Measurements from ENCODE around the gene CALCB.

DNA sequence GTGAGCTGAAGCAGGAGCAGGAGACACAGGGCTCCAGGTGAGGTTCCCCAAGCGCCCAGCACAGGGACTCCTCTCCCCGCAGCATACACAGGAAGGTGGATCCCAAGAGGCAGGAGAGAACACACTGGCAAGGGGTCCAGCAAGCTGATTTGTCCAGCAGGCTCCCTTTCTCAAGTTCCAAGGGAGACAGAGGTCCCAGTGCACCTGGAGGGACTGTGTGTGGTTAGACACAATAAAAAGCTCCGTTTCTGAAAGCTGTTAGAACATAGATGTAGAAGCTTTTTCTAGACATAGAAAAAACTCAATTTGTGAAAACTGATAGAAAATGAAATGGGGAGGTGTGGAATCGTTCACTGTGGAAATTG lies 1.8 kb downstream of the CALCB start:
- TF ChIP-seq, protein P1, sequence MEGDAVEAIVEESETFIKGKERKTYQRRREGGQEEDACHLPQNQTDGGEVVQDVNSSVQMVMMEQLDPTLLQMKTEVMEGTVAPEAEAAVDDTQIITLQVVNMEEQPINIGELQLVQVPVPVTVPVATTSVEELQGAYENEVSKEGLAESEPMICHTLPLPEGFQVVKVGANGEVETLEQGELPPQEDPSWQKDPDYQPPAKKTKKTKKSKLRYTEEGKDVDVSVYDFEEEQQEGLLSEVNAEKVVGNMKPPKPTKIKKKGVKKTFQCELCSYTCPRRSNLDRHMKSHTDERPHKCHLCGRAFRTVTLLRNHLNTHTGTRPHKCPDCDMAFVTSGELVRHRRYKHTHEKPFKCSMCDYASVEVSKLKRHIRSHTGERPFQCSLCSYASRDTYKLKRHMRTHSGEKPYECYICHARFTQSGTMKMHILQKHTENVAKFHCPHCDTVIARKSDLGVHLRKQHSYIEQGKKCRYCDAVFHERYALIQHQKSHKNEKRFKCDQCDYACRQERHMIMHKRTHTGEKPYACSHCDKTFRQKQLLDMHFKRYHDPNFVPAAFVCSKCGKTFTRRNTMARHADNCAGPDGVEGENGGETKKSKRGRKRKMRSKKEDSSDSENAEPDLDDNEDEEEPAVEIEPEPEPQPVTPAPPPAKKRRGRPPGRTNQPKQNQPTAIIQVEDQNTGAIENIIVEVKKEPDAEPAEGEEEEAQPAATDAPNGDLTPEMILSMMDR (conservative IDR thresholded peaks at IDR 0.05; ENCODE audit: low read depth, low read length) = no peak; the same call in 1 of the 2 replicates
- TF ChIP-seq EZH2 (IDR thresholded peaks at IDR 0.05; ENCODE audit: borderline replicate concordance, low read depth, low read length, poor library complexity, severe bottlenecking) = no peak
